Measurements from ENCODE around the gene TOR2A. TPM values are rescaled to one million over a fixed set of nuclear protein-coding genes. Genes with fewer than 3 reads are reported as not detected.

The TOR2A gene
- total RNA-seq, 6 donors from 2014 or later = 11.4 to 27.2 (median 21.0) TPM

- DNase-seq = peak in 1 of 2 donors; percentile 81
- no peak for TF ChIP-seq POLR2AphosphoS5 (IDR thresholded peaks at IDR 0.05)
- no peak for TF ChIP-seq POLR2A (IDR thresholded peaks at IDR 0.05)
- TF ChIP-seq EP300 (IDR thresholded peaks at IDR 0.05) = no peak
- no peak for TF ChIP-seq CTCF (IDR thresholded peaks at IDR 0.05)
- no peak for ATAC-seq (ENCODE audit: low FRiP score in 2 of 2)
- Histone ChIP-seq H3K9me3 (no peaks in the 10 kb centered on the region), H3K27me3 (no peaks in the 10 kb centered on the region), H3K4me3 (peak overlapping the region in 3 of 4 donors; percentile 69 to 85 (median 73)), H3K27ac (no peak overlapping the region), H3K4me1 (peaks cover 12 to 19% (median 16%) of the 10 kb centered on the region in 4 donors), H3K36me3 (peaks cover 0 to 5% (median 0%) of the 10 kb centered on the region in 4 donors)
- 76 to 83% methylated on average over 6 to 18 of the region's 19 CpGs for WGBS, 2 donors
Measured at GRCh38 chr9:127714020-127714750, 20.9 kb downstream of the TOR2A start.

GRCh38 chr9:127712867-127713266 lies 22.2 kb downstream of the TOR2A start:
- Histone ChIP-seq H3K36me3 (peaks cover 0 to 5% (median 0%) of the 10 kb centered on the region in 4 donors), H3K9me3 (no peaks in the 10 kb centered on the region), H3K27ac (no peak overlapping the region), H3K27me3 (no peaks in the 10 kb centered on the region), H3K4me3 (no peak overlapping the region), H3K4me1 (peaks cover 12 to 19% (median 16%) of the 10 kb centered on the region in 4 donors)
- DNase-seq (no peak), ATAC-seq (ENCODE audit: low FRiP score in 2 of 2) (no peak)
- WGBS, 2 donors = 96% methylated on average over 10 of the region's 10 CpGs; no CpG with 5 or more reads in 1 of the 2 donors
- no peak for TF ChIP-seq EP300 (IDR thresholded peaks at IDR 0.05)
- no peak for TF ChIP-seq CTCF (IDR thresholded peaks at IDR 0.05)
- no peak for TF ChIP-seq POLR2A (IDR thresholded peaks at IDR 0.05)
- no peak for TF ChIP-seq POLR2AphosphoS5 (IDR thresholded peaks at IDR 0.05)

GRCh38 chr9:127712371-127712770 lies 22.7 kb downstream of the TOR2A start:
- TF ChIP-seq CTCF (IDR thresholded peaks at IDR 0.05) (no peak), EP300 (IDR thresholded peaks at IDR 0.05) (no peak), POLR2AphosphoS5 (IDR thresholded peaks at IDR 0.05) (no peak), POLR2A (IDR thresholded peaks at IDR 0.05) (no peak)
- DNase-seq = no peak
- WGBS, 2 donors = 92 to 95% methylated on average over 5 to 11 of the region's 11 CpGs

GRCh38 chr9:127711831-127712274 lies 23.2 kb downstream of the TOR2A start:
- DNase-seq = peak in 1 of 2 donors; percentile 78
- 86% methylated on average over 11 of the region's 11 CpGs; no CpG with 5 or more reads in 1 of the 2 donors for WGBS, 2 donors

More at GRCh38 chr9:127712371-127712770, 22.7 kb downstream of the TOR2A start:
- Histone ChIP-seq H3K27me3 (no peaks in the 10 kb centered on the region), H3K9me3 (no peaks in the 10 kb centered on the region), H3K4me3 (no peak overlapping the region), H3K4me1 (peaks cover 12 to 19% (median 16%) of the 10 kb centered on the region in 4 donors), H3K36me3 (peaks cover 0 to 5% (median 0%) of the 10 kb centered on the region in 4 donors), H3K27ac (no peak overlapping the region)
- no peak for ATAC-seq (ENCODE audit: low FRiP score in 2 of 2)

More at GRCh38 chr9:127711831-127712274, 23.2 kb downstream of the TOR2A start:
- Histone ChIP-seq H3K4me1 (peaks cover 12 to 19% (median 16%) of the 10 kb centered on the region in 4 donors), H3K4me3 (no peak overlapping the region), H3K27ac (no peak overlapping the region), H3K36me3 (peaks cover 0 to 5% (median 0%) of the 10 kb centered on the region in 4 donors), H3K27me3 (no peaks in the 10 kb centered on the region), H3K9me3 (no peaks in the 10 kb centered on the region)
- ATAC-seq (ENCODE audit: low FRiP score in 2 of 2) = no peak
- TF ChIP-seq CTCF (IDR thresholded peaks at IDR 0.05) (no peak), POLR2A (IDR thresholded peaks at IDR 0.05) (no peak), EP300 (IDR thresholded peaks at IDR 0.05) (no peak), POLR2AphosphoS5 (IDR thresholded peaks at IDR 0.05) (no peak)

Measured in upper lobe of left lung (tissue), 6 donors.